Stimulated activated naive CD4-positive, alpha-beta T cell (primary cell): ENCODE data around the gene HNRNPA0.

Experiments used
- DNase-seq, 6 experiments: peaks; one replicate each; lab custom pipeline; 2025; lab: John Stamatoyannopoulos, UW

Gene HNRNPA0

DNA sequence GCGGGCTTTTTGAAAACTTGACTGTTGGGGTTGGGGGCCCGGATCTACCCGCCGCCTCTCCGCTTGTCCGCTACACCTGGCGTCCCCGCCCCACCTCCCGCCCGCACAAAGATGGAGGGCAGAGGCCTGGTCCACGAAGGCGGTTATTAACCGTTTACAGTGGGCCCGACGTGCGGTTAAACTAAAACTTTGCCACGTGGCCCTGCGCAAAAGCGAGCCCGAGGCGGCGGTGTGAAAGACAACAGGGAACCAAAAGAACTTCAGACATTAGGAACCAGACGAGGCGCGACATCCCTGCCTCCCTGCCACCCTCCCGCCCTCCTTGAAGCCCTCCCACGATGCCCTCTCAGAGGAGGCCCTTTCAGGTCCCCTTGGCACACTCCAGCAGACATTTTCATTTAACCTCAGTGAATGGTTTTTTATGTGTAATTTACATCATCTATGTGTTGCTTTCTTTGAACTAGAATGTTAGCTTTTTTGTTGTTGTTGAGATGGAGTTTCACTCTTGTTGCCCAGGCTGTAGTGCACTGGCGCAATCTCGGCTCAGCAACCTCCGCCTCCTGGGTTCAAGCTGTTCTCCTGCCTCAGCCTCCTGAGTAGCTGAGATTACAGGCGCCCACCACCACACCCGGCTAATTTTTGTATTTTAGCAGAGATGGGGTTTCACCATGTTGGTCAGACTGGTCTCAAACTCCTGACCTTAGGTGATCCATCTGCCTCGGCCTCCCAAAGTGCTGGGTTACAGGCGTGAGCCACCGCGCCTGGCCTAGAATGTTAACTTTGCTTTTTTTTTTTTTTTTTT, 999 bp upstream of the HNRNPA0 start:
- no peak for DNase-seq

DNA sequence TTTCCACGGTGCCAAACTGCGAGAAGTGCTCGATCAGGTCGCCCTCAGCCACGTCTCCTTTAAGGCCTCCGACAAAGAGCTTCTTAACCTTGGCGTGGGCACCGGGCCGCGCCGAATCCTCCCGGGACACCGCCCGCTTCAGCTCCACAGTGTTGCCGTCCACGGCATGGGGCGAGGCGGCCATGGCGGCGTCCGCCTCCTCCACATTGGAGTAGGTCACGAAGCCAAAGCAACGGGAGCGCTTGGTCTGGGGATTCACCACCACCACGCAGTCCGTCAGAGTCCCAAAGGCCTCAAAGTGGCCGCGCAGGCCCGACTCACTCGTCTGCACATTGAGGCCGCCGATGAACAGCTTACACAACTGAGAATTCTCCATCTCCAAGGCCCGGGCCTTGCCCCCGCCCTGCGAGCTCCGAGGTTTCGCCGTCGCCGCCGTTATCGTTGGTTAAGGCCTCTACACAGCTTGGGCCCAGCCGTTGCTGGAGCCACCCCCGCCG, 424 bp downstream of the HNRNPA0 start:
- peak in 3 of 6 experiments; percentile 37 to 71 (median 61) for DNase-seq

DNA sequence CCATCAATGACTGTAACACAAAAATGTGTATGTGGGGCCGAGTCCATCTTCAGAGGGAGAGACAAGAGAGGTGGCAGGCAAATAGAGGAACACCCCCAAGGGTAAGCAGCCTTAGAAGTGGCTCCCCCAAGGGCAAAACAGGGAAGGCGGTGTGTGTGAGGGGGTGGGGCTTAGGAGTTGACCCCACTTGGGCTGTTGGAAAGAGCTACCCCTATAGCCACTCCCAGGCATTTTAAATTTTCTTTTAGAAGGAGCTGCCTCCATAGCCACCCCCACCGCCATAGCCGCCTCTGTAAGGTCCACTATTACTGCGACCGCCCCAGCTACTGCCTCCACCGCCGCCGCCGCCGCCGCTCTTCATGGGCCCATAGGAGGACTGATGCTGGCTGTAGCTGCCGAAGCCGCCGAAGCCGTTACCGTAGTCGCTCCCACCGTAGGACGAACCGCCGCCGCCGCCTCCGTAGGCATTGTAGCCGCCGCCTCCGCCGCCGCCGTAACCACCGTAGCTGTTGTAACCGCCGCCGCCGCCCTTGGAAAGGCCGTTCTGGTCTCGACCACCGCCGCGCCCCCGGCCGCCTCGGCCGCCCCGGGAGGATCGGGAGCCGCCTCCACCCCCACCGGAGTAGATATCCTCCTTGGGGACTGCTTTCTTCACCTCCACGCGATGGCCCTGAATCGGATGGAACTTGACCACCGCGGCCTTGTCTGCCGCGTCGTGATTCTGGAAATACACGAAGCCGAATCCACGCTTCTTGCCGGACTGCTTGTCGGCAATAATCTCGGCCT, 1.1 kb downstream of the HNRNPA0 start:
- DNase-seq: peak in 5 of 6 experiments; percentile 18 to 64 (median 36)

DNA sequence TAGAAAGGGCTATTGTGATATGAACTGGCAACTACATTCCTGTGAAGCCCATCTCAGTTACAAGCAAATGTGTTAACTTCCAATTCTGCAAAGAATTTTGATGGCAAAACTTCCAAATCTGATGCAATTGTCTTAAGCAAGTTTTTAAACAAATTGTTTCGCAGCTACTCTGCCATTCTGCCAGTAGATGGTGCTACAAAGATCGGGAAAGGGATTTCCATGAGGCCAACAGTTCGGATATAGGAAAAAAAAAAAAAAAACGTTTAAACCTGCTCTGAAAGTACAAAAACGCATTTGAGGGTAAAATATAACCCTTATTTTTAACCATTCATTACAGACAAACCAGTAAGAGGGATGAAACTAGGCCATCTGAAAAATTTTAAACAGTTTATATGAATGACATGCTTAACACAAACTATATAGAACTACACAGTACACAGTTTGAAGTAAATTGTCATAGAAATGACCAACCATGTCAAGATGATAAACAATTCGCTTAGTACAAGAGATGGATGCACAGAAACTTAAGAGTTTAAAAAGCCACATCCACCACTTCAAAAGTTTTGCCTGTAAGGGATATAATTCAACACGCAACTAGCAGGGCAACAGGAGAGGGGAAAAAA, 2.2 kb downstream of the HNRNPA0 start:
- DNase-seq: peak in 3 of 6 experiments; percentile 25 to 42 (median 34)

DNA sequence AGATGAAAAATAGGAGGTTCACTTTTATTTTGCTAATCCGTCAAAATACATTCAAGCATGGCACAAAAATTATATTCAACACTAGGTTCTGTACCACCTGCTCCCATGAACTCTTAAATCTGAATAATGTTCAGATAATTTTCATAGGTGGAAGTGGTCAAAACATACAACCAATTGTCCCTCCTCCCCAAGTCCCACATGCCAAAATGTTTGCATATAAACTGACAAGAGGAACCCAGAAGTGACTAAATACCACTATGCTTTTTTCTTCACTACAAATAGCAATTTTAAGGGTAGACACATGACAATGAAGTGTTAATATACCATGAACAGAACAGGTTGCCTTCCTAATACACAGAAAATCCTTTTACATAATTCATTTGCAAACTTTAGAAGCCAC, 3.7 kb downstream of the HNRNPA0 start:
- DNase-seq: no peak

DNA sequence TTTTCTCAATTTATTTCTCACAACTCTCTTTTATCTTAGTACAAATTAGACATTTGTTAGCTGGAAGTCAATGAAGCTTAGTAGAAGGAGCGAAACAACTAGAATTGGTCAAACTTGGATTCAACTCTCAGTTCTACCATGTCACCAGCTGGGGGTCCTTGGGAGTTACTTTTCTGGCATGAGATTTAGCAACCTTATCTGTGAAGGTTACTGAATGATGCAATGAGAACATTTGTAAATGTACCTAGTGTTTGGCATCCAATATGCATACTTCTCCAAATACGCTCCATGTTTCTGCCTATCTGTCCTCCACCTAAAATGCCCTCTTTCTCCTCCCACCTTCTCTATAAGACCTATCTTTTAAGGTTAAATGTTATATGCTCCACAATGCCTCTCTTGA, 6.3 kb downstream of the HNRNPA0 start:
- no peak for DNase-seq

DNA sequence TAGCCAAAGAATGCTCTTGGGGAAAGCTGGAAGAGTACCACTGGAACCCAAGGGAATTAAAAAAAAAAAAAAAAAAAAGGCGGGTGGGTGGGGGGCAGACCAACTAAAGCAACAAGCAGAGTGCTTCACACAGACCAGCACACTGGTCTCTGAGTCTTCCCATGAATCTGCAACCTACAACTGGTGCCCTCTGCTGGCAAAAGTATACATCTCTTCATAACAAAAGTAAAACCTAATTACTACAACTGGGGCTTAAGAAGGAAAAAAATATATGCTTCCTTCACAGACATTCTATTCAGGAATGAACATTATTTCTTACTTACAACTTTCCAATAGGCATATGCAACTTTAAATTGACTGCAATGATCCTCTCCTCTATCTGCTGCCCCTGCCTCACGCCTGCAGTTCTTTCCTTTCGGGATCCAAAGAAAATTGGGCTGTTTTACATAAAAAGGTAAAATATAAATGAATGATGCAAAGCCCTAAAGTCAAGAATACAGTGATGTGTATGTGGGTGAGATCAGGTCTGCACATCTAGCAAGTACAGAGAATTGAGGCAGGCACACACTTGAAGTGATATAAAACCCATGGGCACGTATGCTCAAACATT, 11.0 kb downstream of the HNRNPA0 start:
- DNase-seq: peak; percentile 13 to 75 (median 56)

DNA sequence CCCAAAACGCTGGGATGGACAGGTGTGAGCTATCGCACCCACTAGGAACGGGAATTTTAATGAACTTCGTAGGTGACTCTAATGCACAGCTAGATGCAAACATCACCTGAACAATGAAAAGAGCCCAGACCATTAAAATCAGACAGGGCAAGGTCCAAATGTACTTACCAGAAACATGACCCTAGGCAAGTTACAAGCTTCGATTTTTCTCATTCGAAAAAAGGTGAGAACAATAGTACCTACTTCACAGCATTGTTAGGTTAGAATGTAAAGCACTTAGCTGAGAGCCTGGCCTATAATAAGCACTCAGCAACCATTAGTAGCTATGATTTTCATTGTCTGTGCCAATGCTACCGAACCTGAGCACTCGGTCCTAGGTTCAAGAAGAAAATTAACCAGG, 12.4 kb downstream of the HNRNPA0 start:
- DNase-seq: no peak

DNA sequence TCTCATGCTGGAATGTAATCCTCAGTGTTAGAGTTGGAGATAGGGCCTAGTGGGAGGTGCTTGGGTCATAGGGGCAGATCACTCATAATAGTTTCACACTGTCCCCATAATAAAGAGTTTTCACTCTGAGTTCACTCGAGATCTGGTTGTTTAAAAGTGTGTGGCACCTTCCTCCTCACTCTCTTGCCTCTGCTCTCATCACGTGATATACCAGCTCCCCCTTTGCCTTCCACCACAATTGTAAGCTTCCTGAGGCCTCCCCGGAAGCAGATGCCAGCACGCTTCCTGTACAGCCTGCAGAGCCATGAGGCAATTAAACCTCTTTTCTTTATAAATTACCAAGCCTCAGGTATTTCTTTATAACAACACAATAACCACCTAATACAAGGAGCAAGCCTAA, 14.4 kb downstream of the HNRNPA0 start:
- DNase-seq: no peak

DNA sequence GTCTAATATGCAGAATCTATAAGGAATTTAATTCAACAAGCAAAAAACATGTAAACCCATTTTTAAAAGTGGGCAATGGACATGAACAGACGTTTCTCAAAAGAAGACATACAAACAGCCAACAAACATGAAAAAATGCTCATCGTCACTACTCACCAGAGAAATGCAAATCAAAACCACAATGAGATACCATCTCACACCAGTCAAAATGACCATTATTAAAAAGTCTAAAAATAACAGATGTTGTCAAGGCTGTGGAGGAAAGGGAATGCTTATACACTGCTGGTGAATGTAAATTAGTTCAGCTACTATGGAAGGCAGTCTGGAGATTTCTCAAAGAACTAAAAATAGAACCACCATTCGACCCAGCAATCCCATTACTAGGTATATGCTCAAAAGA, 15.2 kb downstream of the HNRNPA0 start:
- no peak for DNase-seq

DNA sequence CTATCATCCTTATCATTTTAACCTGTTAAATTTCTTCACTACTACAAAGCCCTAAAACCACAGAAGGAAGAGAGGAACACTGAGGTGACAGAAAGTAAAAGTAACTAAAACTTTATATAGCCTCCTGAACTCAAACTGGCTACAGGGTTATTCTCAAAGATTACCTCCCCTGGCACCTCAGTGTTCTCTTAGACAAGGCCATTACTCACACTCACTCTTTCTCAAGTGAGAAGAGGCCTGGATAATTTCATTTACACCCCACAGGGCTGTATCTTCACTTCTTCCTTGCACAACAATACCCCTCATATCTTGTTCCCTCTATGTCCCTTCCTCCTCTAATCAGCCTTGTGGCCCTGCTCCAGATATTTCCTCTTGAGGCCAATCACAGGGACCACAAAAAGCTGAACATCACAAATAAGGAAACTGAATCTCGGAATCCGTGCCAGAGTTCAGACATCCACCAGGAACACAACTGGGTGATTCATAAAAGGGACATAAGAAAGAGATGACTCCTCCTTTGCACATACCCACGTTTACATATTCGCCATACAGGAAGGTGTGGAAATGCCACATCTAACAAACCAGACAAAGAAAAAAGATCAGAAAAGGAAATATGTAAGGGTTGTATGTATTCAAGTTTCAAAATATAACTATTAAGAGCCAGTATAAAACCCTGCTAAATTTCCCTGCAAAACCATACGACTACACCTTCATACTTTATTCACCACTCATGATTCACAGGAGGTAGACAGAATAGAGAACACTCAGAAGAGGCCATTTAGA, 16.6 kb downstream of the HNRNPA0 start:
- DNase-seq: peak in 4 of 6 experiments; percentile 12 to 80 (median 75)

DNA sequence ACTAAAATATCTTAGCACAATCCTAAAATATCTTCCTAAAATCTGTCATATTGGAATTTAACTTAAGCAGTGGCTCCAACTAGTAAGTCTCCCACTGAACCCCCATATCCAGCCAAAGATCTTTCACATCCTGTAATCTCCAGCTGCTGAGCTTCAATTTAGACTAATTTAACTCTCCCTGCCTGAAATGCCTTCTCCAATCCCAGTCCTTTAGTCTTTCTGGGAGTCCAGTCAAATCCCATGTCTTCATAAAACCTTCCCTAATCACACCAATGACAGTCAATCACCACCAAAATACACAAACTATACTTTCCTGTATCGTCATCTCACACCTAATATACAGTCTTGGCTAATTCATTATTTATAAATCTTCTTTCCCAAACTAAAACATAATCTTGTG, 17.7 kb downstream of the HNRNPA0 start:
- DNase-seq: no peak

DNA sequence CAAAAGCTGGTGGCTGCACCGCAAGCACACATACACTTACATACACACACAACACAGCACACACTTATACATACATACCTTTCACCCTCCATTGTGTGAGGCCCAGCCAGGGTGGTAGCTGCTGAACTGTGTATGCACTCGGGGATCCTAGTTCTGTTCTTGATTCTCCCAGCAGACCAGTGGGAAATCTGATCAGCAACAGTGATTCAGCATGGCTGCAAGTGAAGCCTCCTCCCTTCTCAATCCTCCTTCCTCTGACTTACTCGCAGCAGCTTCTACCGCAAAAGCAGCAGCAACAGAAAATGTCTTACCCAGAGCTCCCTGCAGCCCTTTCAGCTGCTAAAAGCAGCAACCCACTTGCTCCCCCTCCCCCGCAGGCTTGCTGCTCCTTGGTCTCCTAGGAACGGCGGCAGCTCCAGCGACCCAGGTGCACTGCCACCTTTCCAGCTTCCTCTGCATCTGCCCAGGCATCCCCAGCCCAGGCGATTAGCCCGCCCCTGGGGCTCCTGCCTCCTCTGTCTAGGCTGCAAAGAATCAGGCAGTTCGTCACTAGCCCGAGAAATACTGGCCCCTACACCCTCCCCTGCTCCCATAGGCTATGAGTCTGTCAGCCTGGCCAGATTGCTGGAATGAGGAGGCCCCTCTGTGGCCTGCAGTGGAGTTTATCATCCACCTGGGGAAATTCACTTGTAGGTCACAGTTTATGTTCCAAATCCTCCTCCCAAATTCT, 18.4 kb downstream of the HNRNPA0 start, which contains the start of gene KLHL3:
TSS of gene KLHL3 (minus strand) at position 535 of the 730 bp plus-strand sequence. CDS start at position 92, 443 bp downstream.
- DNase-seq: peak; percentile 8 to 63 (median 26)

DNA sequence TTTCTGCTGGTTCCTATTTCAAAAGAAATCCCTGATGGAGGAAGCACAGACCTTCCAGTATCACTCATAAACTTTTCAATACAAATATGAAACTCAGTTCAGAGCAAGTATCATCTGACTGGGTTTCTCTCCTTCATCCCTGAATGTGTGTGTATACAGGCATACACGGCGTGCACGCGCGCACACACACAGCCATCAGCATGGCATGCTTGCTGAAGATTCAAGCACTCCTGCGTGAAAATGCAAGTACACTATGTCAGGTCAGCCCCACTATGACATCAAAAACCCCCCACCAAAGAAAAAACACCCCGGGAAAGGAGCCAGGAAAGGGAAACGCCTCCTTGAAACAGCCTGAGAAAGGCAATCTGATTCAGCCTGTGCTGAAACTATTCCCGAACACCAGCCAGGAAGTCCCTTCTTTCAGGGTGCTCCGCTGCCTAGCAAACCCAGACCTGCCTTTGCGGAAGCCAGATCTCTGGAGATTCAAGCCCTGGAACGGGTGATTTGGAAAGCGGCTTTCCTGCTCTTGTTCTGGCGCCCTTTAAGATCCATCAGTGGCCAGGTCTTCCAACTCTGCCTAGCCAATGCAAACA, 19.1 kb downstream of the HNRNPA0 start:
- DNase-seq: peak in 4 of 6 experiments; percentile 2 to 63 (median 28)

DNA sequence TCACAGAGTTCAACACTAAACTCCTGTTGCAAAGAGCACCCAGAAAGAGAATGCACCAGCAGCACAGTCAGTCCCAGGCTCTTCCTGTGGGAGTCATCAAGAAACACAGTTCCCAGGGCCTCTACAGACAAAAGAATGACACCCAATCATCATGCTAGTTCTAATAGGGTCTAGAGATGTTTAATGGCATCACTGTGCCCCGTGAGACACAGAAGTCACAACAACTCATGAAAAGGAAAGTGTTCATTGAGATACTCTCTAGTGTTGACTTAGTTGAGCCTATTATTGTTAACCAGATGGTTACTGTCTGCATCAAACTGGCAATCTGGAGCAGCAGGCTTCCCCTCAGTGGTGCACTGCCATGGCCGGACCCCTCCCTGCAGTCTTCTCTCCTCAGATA, 19.8 kb downstream of the HNRNPA0 start:
- DNase-seq: no peak

DNA sequence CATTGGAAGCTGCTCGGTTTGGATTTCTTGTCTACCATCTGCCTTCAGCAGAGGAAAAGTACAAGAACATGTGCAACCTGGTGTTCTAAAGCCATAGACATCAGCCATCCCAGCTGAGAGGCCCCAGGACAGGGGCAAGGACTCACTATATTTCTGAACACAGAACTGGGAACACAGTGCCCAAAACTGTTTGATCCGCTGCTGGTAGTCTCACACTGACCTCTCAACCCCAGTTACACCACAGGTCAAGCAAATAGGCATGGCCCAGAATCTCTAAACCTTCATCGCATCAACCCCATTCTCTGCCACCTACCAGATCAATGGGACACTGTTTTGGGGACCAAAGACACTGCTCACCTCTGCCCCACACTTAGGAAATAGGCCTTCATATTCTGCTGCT, 20.2 kb downstream of the HNRNPA0 start:
- DNase-seq: no peak

DNA sequence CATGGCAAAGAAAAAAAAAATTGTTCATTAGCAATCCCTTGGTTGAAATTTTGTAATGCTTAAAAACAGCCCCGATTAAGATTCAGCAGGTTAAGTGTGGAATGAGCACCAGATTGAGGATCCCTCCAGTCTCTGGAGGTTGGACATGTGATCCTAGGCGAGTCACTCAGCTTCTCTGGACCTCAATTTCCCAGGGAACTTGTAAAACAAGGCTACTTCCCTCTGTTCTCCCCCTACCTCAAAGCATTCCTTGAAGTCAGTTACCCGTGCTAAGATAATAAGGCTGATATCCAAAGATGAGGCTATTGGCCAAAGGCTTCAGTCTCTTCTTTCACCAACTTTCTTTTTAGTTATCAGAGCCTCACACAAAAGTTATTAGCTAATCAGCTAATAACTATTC, 21.2 kb downstream of the HNRNPA0 start:
- no peak for DNase-seq

DNA sequence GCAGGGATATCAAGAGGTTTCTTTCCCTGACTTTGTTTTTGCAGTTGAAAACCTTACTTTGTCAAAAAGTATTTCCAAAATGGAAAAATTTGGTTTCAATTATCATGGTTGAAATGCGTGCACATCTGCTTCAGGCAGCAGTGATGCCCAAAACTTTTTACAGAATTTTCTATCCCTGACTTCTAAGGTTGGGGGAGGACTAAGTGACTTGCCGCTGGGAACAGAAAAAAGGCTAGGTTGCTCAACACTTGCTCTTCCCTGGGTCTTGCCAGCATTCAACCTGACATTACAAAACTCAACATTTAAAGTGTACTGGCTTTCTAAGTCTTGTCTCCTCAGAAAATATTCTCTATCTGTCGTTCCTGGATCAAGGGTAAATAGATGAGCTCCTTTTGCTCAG, 23.0 kb downstream of the HNRNPA0 start:
- DNase-seq: no peak

DNA sequence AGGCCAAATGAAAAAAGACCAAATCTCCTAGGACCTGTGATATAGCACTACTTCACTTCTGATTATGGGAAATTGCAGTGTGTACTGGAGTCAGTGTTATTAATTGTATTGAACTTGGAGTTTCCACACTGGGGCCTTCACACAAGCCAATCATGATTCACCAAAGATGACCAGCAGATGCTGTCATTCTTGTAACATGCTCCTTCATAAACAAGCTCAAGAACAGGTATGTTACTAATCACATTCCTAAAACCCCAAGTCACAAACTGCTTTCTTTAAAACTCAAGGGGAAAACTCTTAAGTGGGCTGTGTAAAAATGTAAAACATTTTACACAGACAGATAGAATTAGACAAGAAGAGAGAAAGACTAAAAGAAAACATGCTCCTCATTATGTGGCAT, 23.8 kb downstream of the HNRNPA0 start:
- no peak for DNase-seq

DNA sequence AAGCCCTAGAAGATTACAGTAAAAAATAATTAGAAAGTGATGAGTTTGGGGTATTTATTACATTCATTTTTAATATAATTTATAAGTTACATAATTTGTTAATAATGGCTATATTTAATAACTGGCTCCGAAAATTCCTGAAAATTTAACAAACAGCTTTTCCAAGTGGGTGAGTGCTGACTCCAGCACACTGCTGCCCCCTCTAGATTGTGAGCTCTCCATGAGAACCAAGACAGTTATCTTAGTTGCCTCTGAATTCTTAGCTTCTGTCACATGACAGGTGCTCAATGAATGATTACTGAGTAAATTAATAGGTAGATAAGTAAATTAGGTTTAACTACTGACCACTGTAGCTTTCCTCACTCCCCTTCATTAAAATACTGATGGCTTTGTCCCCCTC, 26.1 kb downstream of the HNRNPA0 start:
- no peak for DNase-seq
